PC-9 (cell line): Measurements from ENCODE around the gene APOM. TPM values are rescaled to one million over a fixed set of nuclear protein-coding genes. Genes with fewer than 3 reads are reported as not detected.

Experiments used
- BruUV-seq: library from RNA; stranded (reverse); fragments of 400-500 nt; replicated peaks from 2 replicates; lab custom pipeline; 2021; lab: Mats Ljungman, UMichigan
- CTCF ChIA-PET: fragments of 300-600 bp; sonication (Branson Sonifier 250); formaldehyde crosslinking; loops from one replicate; lab custom pipeline; 2022; ENCODE audit warnings: antibody characterized with exemption; lab: Charles Lee
- POLR2A ChIA-PET: fragments of 300-600 bp; sonication (Branson Sonifier 250); formaldehyde crosslinking; loops from one replicate; lab custom pipeline; 2022; ENCODE audit warnings: antibody characterized with exemption; ENCODE audit not compliant: unreplicated experiment; lab: Charles Lee
- DNase-seq, 2 experiments: peaks; one replicate each; pipeline versions ENCODE4 v3.0.0 to v3.0.0-alpha.2; 2015 to 2022; ENCODE audit warnings: mixed read lengths in 1 of 2
- H2AFZ ChIP-seq: fragments of 200-600 bp; sonication (generic); 2 replicates; pipeline ENCODE4 v1.8.1; 2017; ENCODE audit warnings: antibody characterized with exemption
- H3F3A ChIP-seq: fragments of 200-600 bp; sonication (generic); 2 replicates; pipeline ENCODE4 v1.8.1; 2017; ENCODE audit warnings: antibody characterized with exemption, mild to moderate bottlenecking, low read depth; ENCODE audit not compliant: insufficient read depth
- H3K27ac ChIP-seq: fragments of 200-600 bp; sonication (generic); 2 replicates; pipeline ENCODE4 v1.6.1; 2016; ENCODE audit warnings: mixed run types
- H3K27me3 ChIP-seq: fragments of 200-600 bp; sonication (generic); 2 replicates; pipeline ENCODE4 v1.6.1; 2016; ENCODE audit warnings: low read depth, mixed run types; ENCODE audit not compliant: insufficient read depth
- H3K36me3 ChIP-seq: fragments of 200-600 bp; sonication (generic); 2 replicates; pipeline ENCODE4 v1.6.1; 2016; ENCODE audit warnings: low read depth, mixed run types
- H3K4me1 ChIP-seq: fragments of 200-600 bp; sonication (generic); replicated peaks from 2 replicates; pipeline ENCODE4 v1.6.1; 2016; ENCODE audit warnings: mixed run types; ENCODE audit not compliant: insufficient read depth
- H3K4me2 ChIP-seq: fragments of 200-600 bp; sonication (generic); 2 replicates; pipeline ENCODE4 v1.6.1; 2017; ENCODE audit warnings: mixed run types
- H3K4me3 ChIP-seq: fragments of 200-600 bp; sonication (generic); 2 replicates; pipeline ENCODE4 v1.6.1; 2016; ENCODE audit warnings: mixed run types
- H3K79me2 ChIP-seq: fragments of 200-600 bp; sonication (generic); 2 replicates; pipeline ENCODE4 v1.6.1; 2017; ENCODE audit warnings: low read depth, mixed run types
- H3K9me2 ChIP-seq: fragments of 200-600 bp; sonication (generic); 2 replicates; pipeline ENCODE4 v1.8.1; 2017; ENCODE audit warnings: mild to moderate bottlenecking; ENCODE audit not compliant: insufficient read depth
- H3K9me3 ChIP-seq: fragments of 200-600 bp; sonication (generic); 2 replicates; pipeline ENCODE4 v1.8.1; 2016; ENCODE audit warnings: low read depth; ENCODE audit not compliant: insufficient read depth
- H4K20me1 ChIP-seq: fragments of 200-600 bp; sonication (generic); 2 replicates; pipeline ENCODE4 v1.8.1; 2017; ENCODE audit not compliant: insufficient read depth
- EZH2 ChIP-seq: fragments of 200-600 bp; sonication (generic); IDR thresholded peaks from 2 replicates; pipeline ENCODE4 v1.8.0; 2017; ENCODE audit warnings: antibody characterized with exemption, low read depth
- intact Hi-C: fragments of 100-400 bp; cut with micrococcal nuclease; formaldehyde crosslinking; loops from one replicate; pipeline ENCODE4 v1.10.0; 2022; ENCODE audit not compliant: unreplicated experiment
- total RNA-seq: library from RNA; stranded (reverse); gene quantifications from 2 replicates; pipeline ENCODE4 v1.2.3, GENCODE V29; 2021
- TF ChIP-seq, protein P1 (sequence below): fragments of 200-600 bp; sonication (generic); conservative IDR thresholded peaks from 2 replicates; pipeline ENCODE4 v1.6.1; 2017; ENCODE audit warnings: mixed run types, antibody characterized with exemption, mild to moderate bottlenecking, moderate library complexity

The APOM gene
- total RNA-seq, 1 experiment from 2014 or later, result 2.9 TPM

DNA sequence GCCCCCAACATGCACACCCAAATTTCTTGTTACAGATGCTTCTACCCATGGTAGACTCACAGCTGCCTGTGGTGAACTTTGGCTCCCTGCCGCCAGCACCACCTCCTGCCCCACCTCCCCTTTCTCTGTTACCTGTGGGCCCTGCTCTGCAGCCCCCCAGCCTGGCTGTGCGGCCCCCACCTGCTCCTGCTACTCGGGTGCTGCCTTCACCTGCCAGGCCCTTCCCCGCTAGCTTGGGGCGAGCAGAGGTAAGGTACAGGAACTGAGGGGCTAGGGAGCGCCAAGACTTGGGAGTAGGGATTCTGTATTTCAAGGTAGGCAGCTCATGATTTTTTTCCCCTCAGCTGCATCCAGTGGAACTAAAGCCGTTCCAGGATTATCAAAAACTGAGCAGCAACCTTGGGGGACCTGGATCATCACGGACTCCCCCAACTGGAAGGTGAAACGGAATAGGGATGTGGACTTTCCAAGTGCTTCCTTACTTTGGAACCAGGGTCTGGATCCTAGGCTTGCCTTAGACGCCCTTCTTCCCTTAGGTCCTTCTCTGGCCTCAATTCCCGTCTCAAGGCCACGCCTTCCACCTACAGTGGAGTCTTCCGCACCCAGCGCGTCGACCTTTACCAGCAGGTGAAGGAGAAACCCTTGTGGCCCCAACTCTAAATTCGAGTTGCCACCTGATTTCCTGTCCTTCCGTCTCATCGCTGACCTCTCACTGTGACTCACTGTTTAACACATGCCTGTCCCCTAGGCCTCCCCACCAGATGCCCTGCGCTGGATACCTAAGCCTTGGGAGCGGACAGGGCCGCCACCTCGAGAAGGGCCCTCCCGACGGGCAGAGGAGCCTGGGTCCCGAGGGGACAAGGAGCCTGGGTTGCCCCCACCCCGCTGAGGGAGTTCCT, 18.7 kb upstream of the APOM start:
- Histone ChIP-seq H3K9me2 (no peaks in the 10 kb centered on the region), H3K4me1 (no peaks in the 10 kb centered on the region), H3K4me2 (no peak overlapping the region), H3K27ac (no peak overlapping the region), H3K36me3 (peaks cover 19% of the 10 kb centered on the region; the same call in 1 of the 2 replicates), H3K9me3 (no peaks in the 10 kb centered on the region), H3K79me2 (no peaks in the 10 kb centered on the region), H3F3A (peaks cover 73% of the 10 kb centered on the region), H3K27me3 (no peaks in the 10 kb centered on the region), H2AFZ (no peak overlapping the region), H4K20me1 (0 out of 2 replicates have a peak, but pooled peaks cover 17% of the 10 kb centered on the region), H3K4me3 (no peak overlapping the region)
- TSS peak; percentile 16 for BruUV-seq
- ChIA-PET CTCF (no interaction called here), POLR2A (interaction anchor here (0.6 kb wide), 1 partner anchor 228 kb away, joined by 4 read pairs; no protein-coding TSS in a partner anchor)
- DNase-seq, result no peak
- intact Hi-C loops, result no loop called here
- TF ChIP-seq EZH2, result no peak
- TF ChIP-seq, protein P1, sequence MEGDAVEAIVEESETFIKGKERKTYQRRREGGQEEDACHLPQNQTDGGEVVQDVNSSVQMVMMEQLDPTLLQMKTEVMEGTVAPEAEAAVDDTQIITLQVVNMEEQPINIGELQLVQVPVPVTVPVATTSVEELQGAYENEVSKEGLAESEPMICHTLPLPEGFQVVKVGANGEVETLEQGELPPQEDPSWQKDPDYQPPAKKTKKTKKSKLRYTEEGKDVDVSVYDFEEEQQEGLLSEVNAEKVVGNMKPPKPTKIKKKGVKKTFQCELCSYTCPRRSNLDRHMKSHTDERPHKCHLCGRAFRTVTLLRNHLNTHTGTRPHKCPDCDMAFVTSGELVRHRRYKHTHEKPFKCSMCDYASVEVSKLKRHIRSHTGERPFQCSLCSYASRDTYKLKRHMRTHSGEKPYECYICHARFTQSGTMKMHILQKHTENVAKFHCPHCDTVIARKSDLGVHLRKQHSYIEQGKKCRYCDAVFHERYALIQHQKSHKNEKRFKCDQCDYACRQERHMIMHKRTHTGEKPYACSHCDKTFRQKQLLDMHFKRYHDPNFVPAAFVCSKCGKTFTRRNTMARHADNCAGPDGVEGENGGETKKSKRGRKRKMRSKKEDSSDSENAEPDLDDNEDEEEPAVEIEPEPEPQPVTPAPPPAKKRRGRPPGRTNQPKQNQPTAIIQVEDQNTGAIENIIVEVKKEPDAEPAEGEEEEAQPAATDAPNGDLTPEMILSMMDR, result no peak

DNA sequence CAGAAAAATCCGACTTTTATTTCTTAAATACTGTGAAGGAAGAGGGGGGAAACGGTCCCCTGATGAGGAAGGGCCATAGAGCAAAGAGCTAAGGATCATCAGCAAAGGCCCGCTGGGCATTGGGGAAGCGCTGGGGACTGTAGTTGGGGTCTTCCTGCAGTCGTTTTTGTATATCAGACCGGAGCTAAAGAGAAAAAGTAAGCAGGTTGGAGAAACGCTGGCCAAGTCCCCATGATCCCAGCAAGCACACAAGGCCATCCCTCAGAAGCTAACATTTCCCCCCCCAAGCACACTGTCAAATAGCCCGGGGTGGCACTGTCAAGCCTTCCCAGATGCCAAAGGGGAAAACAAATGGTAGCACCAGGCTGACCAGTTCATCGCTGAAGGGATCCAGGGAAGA, 16.7 kb upstream of the APOM start:
- no peak for DNase-seq

DNA sequence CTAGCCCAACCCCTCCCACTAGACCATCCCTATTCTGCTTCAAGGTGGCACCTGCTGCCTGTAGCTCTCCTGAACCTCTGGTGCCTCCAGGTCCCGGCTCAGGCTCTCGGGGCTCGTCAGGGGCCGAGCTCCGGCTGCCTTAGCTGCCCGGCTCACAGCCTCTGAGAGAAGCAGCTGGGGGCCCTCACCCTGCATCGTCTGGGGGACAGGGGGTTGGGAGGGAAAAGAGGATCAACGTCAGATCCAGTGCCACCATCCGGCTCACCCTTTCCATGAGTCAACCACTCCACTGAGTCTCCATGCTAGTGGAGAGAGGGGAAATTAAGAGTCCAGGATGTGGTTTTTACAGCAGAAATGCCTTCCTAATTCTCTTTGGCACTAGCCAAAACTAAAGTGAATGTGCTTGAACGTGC, 16.2 kb upstream of the APOM start:
- H3F3A ChIP-seq, result peaks cover 59% of the 10 kb centered on the region
- H3K27ac ChIP-seq, result no peak overlapping the region
- TF ChIP-seq, protein P1, result no peak
- no peak for TF ChIP-seq EZH2
- H2AFZ ChIP-seq, result no peak overlapping the region
- H3K27me3 ChIP-seq, result no peaks in the 10 kb centered on the region
- no peaks in the 10 kb centered on the region for H3K4me1 ChIP-seq
- no peaks in the 10 kb centered on the region for H3K9me2 ChIP-seq
- intact Hi-C loops, result loop anchor here (2.0 kb wide), 1 partner anchor 19 kb away; the partner anchor contains the start of gene PRRC2A
- BruUV-seq, result no TSS peak
- peaks cover 17% of the 10 kb centered on the region; the same call in 1 of the 2 replicates for H4K20me1 ChIP-seq
- H3K79me2 ChIP-seq, result no peaks in the 10 kb centered on the region
- no peaks in the 10 kb centered on the region for H3K9me3 ChIP-seq
- 0 out of 2 replicates have a peak, but pooled peaks cover 15% of the 10 kb centered on the region for H3K36me3 ChIP-seq
- H3K4me3 ChIP-seq, result no peak overlapping the region
- ChIA-PET CTCF (no interaction called here), POLR2A (no interaction called here)
- H3K4me2 ChIP-seq, result no peak overlapping the region
- DNase-seq, result no peak

More for the DNA sequence above, 16.7 kb upstream of the APOM start:
- no TSS peak for BruUV-seq
- no peak overlapping the region for H3K4me3 ChIP-seq
- no peaks in the 10 kb centered on the region for H3K79me2 ChIP-seq
- no peaks in the 10 kb centered on the region for H3K4me1 ChIP-seq
- no peaks in the 10 kb centered on the region for H3K27me3 ChIP-seq
- CTCF ChIA-PET, result no interaction called here
- no peak overlapping the region for H2AFZ ChIP-seq
- no peaks in the 10 kb centered on the region for H3K9me2 ChIP-seq
- no peak overlapping the region for H3K4me2 ChIP-seq
- H3K36me3 ChIP-seq, result 0 out of 2 replicates have a peak, but pooled peaks cover 15% of the 10 kb centered on the region
- H3K9me3 ChIP-seq, result no peaks in the 10 kb centered on the region
- POLR2A ChIA-PET, result interaction anchor here (0.7 kb wide), 1 partner anchor 125 kb away, joined by 3 read pairs; no protein-coding TSS in a partner anchor
- TF ChIP-seq, protein P1, result no peak
- no peak for TF ChIP-seq EZH2
- intact Hi-C loops, result loop anchor here (2.0 kb wide), 1 partner anchor 18 kb away; the partner anchor contains the start of gene PRRC2A
- peaks cover 17% of the 10 kb centered on the region; the same call in 1 of the 2 replicates for H4K20me1 ChIP-seq
- no peak overlapping the region for H3K27ac ChIP-seq
- peaks cover 63% of the 10 kb centered on the region for H3F3A ChIP-seq
